Mesothelial cell of epicardium (in vitro differentiated cells): Measurements from ENCODE around the gene RBMS2. TPM values are rescaled to one million over a fixed set of nuclear protein-coding genes. Genes with fewer than 3 reads are reported as not detected.
A peak's percentile ranks its signal among the peaks of the same experiment; 100 is the strongest.

ENCODE experiments used
- DNase-seq, 2 experiments: peaks; one replicate each; pipeline ENCODE4 v3.0.0; 2021; ENCODE audit warnings: low spot score in 2 of 2; ENCODE audit not compliant: unreplicated experiment in 2 of 2
- H3K27ac Mint-ChIP-seq: 2 replicates; pipeline ENCODE4 v1.8.0; 2021; ENCODE audit warnings: mixed read lengths
- H3K27me3 Mint-ChIP-seq: 2 replicates; pipeline ENCODE4 v1.8.0; 2021; ENCODE audit warnings: low read depth, mixed read lengths
- H3K36me3 Mint-ChIP-seq: 2 replicates; pipeline ENCODE4 v1.8.0; 2021; ENCODE audit warnings: mixed read lengths
- H3K4me1 Mint-ChIP-seq: 2 replicates; pipeline ENCODE4 v1.8.0; 2021; ENCODE audit warnings: mixed read lengths
- H3K4me3 Mint-ChIP-seq: 2 replicates; pipeline ENCODE4 v1.8.0; 2021; ENCODE audit warnings: mild to moderate bottlenecking, moderate library complexity, mixed read lengths
- H3K9me3 Mint-ChIP-seq: 2 replicates; pipeline ENCODE4 v1.8.0; 2021; ENCODE audit warnings: mixed read lengths
- total RNA-seq: library from RNA; stranded (reverse); gene quantifications from 3 replicates; pipeline ENCODE4 v1.2.1, GENCODE V29; 2021
- TF ChIP-seq, protein P1 (sequence below): fragments of 200-600 bp; sonication (generic); IDR thresholded peaks from one replicate; pipeline ENCODE4 v1.5.0; 2021; ENCODE audit warnings: antibody characterized with exemption; ENCODE audit not compliant: unreplicated experiment

The RBMS2 gene
- total RNA-seq, 1 donor from 2014 or later: 78.0 TPM

GRCh38 chr12:56521209-56521589 is 421 bp upstream of the RBMS2 start:
- no peaks in the 10 kb centered on the region for H3K9me3 Mint-ChIP-seq
- H3K4me1 Mint-ChIP-seq: peaks cover 42% of the 10 kb centered on the region
- no peaks in the 10 kb centered on the region for H3K36me3 Mint-ChIP-seq

GRCh38 chr12:56522411-56523193 is 982 bp downstream of the RBMS2 start:
- no peaks in the 10 kb centered on the region for H3K36me3 Mint-ChIP-seq

More at GRCh38 chr12:56521209-56521589, 421 bp upstream of the RBMS2 start:
- Mint-ChIP-seq H3K4me3 (peak overlapping the region; percentile 81), H3K27ac (peak overlapping the region; percentile 98), H3K27me3 (no peaks in the 10 kb centered on the region)
- no peak for DNase-seq
- TF ChIP-seq, protein P1, sequence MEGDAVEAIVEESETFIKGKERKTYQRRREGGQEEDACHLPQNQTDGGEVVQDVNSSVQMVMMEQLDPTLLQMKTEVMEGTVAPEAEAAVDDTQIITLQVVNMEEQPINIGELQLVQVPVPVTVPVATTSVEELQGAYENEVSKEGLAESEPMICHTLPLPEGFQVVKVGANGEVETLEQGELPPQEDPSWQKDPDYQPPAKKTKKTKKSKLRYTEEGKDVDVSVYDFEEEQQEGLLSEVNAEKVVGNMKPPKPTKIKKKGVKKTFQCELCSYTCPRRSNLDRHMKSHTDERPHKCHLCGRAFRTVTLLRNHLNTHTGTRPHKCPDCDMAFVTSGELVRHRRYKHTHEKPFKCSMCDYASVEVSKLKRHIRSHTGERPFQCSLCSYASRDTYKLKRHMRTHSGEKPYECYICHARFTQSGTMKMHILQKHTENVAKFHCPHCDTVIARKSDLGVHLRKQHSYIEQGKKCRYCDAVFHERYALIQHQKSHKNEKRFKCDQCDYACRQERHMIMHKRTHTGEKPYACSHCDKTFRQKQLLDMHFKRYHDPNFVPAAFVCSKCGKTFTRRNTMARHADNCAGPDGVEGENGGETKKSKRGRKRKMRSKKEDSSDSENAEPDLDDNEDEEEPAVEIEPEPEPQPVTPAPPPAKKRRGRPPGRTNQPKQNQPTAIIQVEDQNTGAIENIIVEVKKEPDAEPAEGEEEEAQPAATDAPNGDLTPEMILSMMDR: no peak

GRCh38 chr12:56528846-56529245 is 7.2 kb downstream of the RBMS2 start:
- no peak for DNase-seq
- peaks cover 18% of the 10 kb centered on the region for H3K4me1 Mint-ChIP-seq
- no peaks in the 10 kb centered on the region for H3K9me3 Mint-ChIP-seq
- peaks cover 6% of the 10 kb centered on the region for H3K36me3 Mint-ChIP-seq
- H3K27ac Mint-ChIP-seq: peak overlapping the region; percentile 100
- no peak overlapping the region for H3K4me3 Mint-ChIP-seq
- TF ChIP-seq, protein P1: no peak
- no peaks in the 10 kb centered on the region for H3K27me3 Mint-ChIP-seq

More at GRCh38 chr12:56522411-56523193, 982 bp downstream of the RBMS2 start:
- peak overlapping the region; percentile 98 for H3K27ac Mint-ChIP-seq
- peaks cover 52% of the 10 kb centered on the region for H3K4me1 Mint-ChIP-seq
- no peaks in the 10 kb centered on the region for H3K27me3 Mint-ChIP-seq
- no peaks in the 10 kb centered on the region for H3K9me3 Mint-ChIP-seq
- no peak for DNase-seq
- peak overlapping the region; percentile 81 for H3K4me3 Mint-ChIP-seq
- TF ChIP-seq, protein P1: no peak

DNA sequence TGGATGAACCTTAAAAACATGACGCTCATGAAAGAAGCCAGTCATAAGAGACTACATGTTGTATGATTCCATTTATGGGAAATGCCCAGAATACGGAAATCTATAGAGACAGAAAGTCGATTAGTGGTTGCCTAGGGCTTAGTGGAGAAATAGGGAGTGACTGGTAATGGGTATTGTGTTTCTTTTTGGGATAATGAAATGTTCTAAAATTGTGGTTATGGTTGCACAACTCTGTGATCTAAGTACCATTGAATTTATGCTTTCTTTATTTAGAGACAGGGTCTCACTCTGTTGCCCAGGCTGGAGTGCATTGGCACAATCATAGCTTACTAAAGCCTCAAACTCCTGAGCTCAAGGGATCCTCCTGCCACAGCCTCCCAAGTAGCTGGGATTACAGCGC is 8.0 kb downstream of the RBMS2 start:
- H3K27ac Mint-ChIP-seq: peak overlapping the region; percentile 10

GRCh38 chr12:56530390-56531055 is 8.9 kb downstream of the RBMS2 start:
- TF ChIP-seq, protein P1: no peak
- Mint-ChIP-seq H3K27ac (no peak overlapping the region), H3K4me1 (peaks cover 12% of the 10 kb centered on the region), H3K9me3 (no peaks in the 10 kb centered on the region), H3K4me3 (no peak overlapping the region), H3K27me3 (no peaks in the 10 kb centered on the region), H3K36me3 (peaks cover 7% of the 10 kb centered on the region)
- DNase-seq: no peak

More for the DNA sequence above, 8.0 kb downstream of the RBMS2 start:
- Mint-ChIP-seq H3K4me3 (no peak overlapping the region), H3K4me1 (peaks cover 12% of the 10 kb centered on the region), H3K27me3 (no peaks in the 10 kb centered on the region), H3K9me3 (no peaks in the 10 kb centered on the region), H3K36me3 (peaks cover 6% of the 10 kb centered on the region)
- DNase-seq: no peak
- TF ChIP-seq, protein P1: no peak
